GM03348 (cell line): Measurements from ENCODE around the gene AP1G1.
"Not testable (repeated sequence)": the region's sequence is repeated elsewhere in the genome, so short reads cannot be mapped to it uniquely, and the experiment has no call there.

Source experiments
- DNase-seq: peaks from one replicate; pipeline ENCODE4 v3.0.0; 2012; ENCODE audit warnings: low spot score

AP1G1 gene

DNA sequence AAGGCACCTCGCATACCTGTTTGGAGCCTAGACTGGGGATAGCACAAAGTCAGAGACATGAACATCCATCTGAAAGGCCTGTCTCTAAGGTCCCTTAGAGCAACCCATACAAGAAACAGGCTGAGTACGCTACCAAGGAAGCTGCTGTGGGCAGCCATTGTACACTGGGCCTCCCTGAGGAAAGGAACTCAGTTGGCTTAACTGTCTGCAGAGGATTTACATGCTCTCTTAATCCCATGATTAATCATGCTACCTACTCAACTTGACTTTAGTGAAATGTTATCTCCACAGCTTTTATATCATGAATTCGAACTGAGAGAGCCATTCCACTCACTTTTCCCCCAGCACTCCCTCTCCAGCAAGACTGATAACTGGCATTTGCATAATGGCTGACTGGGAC lies 110.1 kb downstream of the AP1G1 start:
- DNase-seq = no peak

DNA sequence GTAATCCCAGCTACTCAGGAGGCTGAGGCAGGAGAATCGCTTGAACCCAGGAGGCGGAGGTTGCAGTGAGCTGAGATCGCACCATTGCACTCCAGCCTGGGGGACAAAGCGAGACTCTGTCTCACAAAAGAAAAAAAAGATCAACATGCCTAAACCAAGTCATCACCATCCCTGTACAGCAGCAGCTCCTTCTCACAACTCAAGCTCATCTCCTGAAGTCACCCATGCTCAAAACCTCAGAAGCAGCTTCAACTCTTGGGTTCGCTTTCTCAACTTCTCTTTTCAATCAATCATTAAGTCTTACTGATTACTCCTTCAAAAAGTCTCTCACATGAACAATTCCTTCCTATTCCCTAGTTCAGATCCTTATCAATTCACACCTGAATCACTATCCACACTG lies 115.5 kb downstream of the AP1G1 start:
- DNase-seq = no peak

DNA sequence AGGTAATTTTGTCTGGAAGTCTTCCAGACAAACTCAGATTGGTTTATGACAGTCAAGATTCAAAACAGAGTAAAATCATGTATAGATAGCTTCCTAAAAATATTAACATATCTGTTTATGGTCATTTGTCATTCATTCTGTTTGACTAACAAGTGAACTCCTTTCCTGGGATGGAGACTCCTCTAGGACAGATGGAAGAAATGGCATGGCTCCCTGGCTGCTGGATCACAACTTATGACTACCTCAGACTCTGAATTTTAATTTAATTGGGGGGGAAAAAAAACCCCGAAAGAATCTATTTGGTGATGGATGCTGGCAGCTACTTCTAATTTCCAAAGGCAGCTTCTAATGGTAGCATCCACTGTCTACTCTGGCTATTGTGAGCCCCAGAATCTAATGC lies 118.7 kb downstream of the AP1G1 start:
- no peak for DNase-seq

DNA sequence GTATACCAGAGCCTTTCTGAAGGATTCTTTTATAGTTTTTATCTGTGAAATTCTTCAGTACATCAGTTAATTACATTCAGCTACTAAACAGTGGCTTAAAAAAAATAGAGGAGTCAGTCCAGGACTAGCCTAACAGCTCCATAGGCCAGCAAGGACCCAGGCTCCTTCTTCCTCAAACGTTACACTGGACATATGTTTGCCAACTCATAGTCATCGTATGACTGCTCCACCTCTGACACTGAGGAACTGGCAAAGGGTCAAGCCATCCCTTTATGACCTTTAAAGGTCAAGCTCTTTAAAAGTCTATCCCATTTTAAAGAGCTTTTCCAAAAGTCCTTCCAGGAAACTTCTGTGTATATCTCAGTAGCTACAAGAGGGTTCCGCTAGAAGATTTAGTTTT lies 120.8 kb downstream of the AP1G1 start:
- no peak for DNase-seq

DNA sequence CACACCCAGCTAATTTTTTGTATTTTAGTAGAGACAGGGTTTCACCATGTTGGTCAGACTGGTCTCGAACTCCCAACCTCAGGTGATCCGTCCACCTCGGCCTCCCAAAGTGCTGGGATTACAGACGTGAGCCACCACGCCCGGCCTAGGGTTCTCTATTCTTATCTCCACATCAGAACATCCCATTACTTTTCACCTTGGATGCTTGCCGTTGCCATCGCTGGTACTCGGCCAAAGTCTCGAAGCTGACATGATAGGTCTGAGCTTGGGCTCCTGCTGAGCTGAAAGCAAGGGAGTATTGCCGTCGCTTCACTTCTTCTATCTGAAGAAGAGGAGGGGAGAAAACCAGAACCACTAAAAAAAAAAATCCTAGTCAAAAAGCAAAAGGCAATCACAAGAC lies 124.4 kb downstream of the AP1G1 start:
- not testable (repeated sequence) for DNase-seq

DNA sequence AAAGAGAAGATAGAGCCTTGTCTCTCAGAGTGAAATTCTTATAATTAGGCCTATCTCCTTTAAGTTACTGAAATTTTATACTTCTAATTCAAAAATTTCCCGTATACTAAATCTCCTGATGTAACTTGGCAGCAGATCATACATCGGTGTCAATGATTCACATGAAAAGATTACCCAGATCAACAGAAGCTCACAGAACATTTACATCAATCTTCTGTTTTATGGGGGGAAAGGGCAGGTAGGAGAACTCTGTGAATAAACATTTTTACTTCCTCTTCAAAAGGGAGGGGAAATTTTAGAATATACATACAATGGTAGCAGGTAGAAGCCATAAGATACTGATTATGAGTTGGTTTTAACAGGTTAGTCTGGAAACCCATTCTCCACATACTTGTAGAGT lies 127.3 kb downstream of the AP1G1 start:
- no peak for DNase-seq
